ENCODE results near the gene ZNF22.
A peak's percentile ranks its signal among the peaks of the same experiment; 100 is the strongest.
"Not testable (repeated sequence)": the region's sequence is repeated elsewhere in the genome, so short reads cannot be mapped to it uniquely, and the experiment has no call there.

The ZNF22 gene

GRCh38 chr10:45004661-45005060, 3.9 kb downstream of the ZNF22 start:
- DNase-seq (ENCODE audit: extremely low read depth in 1 of 2, low read depth in 1 of 2) = no peak

GRCh38 chr10:45005284-45005683, 4.6 kb downstream of the ZNF22 start:
- no peak for DNase-seq (ENCODE audit: extremely low read depth in 1 of 2, low read depth in 1 of 2)

GRCh38 chr10:45006276-45007030, 5.7 kb downstream of the ZNF22 start:
- DNase-seq (ENCODE audit: extremely low read depth in 1 of 2, low read depth in 1 of 2) = no peak

GRCh38 chr10:45008524-45009161, 7.9 kb downstream of the ZNF22 start:
- DNase-seq (ENCODE audit: extremely low read depth in 1 of 2, low read depth in 1 of 2) = peak in 1 of 2 donors; percentile 1

- not testable (repeated sequence) for DNase-seq (ENCODE audit: extremely low read depth in 1 of 2, low read depth in 1 of 2)
Measured at GRCh38 chr10:45014557-45014956, 13.8 kb downstream of the ZNF22 start.

- DNase-seq (ENCODE audit: extremely low read depth in 1 of 2, low read depth in 1 of 2) = no peak
Measured at GRCh38 chr10:45015590-45015989, 14.9 kb downstream of the ZNF22 start.

GRCh38 chr10:45023426-45023825, 22.7 kb downstream of the ZNF22 start:
- no peak for DNase-seq (ENCODE audit: extremely low read depth in 1 of 2, low read depth in 1 of 2)

- no peak for DNase-seq (ENCODE audit: extremely low read depth in 1 of 2, low read depth in 1 of 2)
Measured at GRCh38 chr10:45034301-45034700, 33.6 kb downstream of the ZNF22 start.

GRCh38 chr10:45035673-45036072, 35.0 kb downstream of the ZNF22 start:
- DNase-seq (ENCODE audit: extremely low read depth in 1 of 2, low read depth in 1 of 2) = no peak

- DNase-seq (ENCODE audit: extremely low read depth in 1 of 2, low read depth in 1 of 2) = no peak
Measured at GRCh38 chr10:45040921-45041542, 40.3 kb downstream of the ZNF22 start.

GRCh38 chr10:45044290-45044689, 43.6 kb downstream of the ZNF22 start:
- DNase-seq (ENCODE audit: extremely low read depth in 1 of 2, low read depth in 1 of 2) = no peak

- no peak for DNase-seq (ENCODE audit: extremely low read depth in 1 of 2, low read depth in 1 of 2)
Measured at GRCh38 chr10:45050551-45051235, 50.0 kb downstream of the ZNF22 start.

- DNase-seq (ENCODE audit: extremely low read depth in 1 of 2, low read depth in 1 of 2) = no peak
Measured at GRCh38 chr10:45052700-45053099, 52.0 kb downstream of the ZNF22 start.

- no peak for DNase-seq (ENCODE audit: extremely low read depth in 1 of 2, low read depth in 1 of 2)
Measured at GRCh38 chr10:45053569-45054100, 52.9 kb downstream of the ZNF22 start.
